Ishikawa (cell line): ENCODE measurements around the gene CEP162.

Experiments
- CEBPB ChIP-seq: IDR thresholded peaks from 2 replicates; pipeline ENCODE4 v1.6.1; 2012
- CREB1 ChIP-seq: IDR thresholded peaks from 2 replicates; pipeline ENCODE4 v1.6.1; 2012; ENCODE audit warnings: low read depth
- EGR1 ChIP-seq: IDR thresholded peaks from 2 replicates; pipeline ENCODE4 v1.6.1; 2012
- EP300 ChIP-seq: IDR thresholded peaks from 2 replicates; pipeline ENCODE4 v1.6.1; 2012; ENCODE audit warnings: borderline replicate concordance
- FOXM1 ChIP-seq: IDR thresholded peaks from 2 replicates; pipeline ENCODE4 v1.6.1; 2012; ENCODE audit warnings: low read depth, borderline replicate concordance
- MAX ChIP-seq: IDR thresholded peaks from 2 replicates; pipeline ENCODE4 v1.6.1; 2012
- NFIC ChIP-seq: IDR thresholded peaks from 2 replicates; pipeline ENCODE4 v1.6.1; 2012
- RAD21 ChIP-seq: IDR thresholded peaks from 2 replicates; pipeline ENCODE4 v1.6.1; 2012; ENCODE audit warnings: low read depth
- TAF1 ChIP-seq: IDR thresholded peaks from 2 replicates; pipeline ENCODE4 v1.6.1; 2012; ENCODE audit warnings: low read depth, mild to moderate bottlenecking
- TCF12 ChIP-seq: IDR thresholded peaks from 2 replicates; pipeline ENCODE4 v1.6.1; 2012; ENCODE audit warnings: low read depth
- TEAD4 ChIP-seq: IDR thresholded peaks from 2 replicates; pipeline ENCODE4 v1.6.1; 2012
- USF1 ChIP-seq: IDR thresholded peaks from 2 replicates; pipeline ENCODE4 v1.6.1; 2012
- YY1 ChIP-seq: IDR thresholded peaks from 2 replicates; pipeline ENCODE4 v1.6.1; 2012; ENCODE audit warnings: low read depth
- TF ChIP-seq, protein P1 (sequence below): IDR thresholded peaks from 2 replicates; pipeline ENCODE4 v1.6.1; 2012; ENCODE audit warnings: low read depth, mild to moderate bottlenecking

DNA sequence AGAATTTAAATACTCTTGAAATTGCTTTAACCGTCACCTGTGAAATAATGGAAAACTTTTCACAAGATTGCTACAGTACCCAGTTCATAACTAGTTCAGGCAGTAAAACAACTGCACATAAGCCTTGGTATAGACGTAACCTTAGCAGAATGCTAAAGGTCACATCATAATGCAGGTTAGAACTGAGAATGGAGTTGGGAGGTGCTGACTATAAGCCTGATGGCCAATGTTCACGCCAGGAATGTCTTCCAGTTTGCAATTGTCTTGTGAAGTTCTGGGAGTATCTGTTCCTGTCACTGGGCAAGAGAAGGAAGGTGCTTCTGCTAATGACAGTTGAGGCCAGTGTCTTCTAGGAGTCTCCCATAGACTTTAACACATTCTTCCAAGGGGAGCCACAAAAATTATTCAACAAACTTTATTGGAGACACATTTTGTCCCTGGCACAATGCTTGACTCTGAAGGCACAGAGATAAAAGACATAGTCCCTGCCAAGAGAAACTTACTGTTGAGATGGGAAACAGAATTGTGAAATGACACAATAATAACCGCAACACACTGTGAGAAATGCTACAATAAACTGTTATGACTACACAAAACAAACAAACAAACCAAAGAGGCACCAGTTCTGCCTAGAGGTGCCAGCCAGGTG, 24.6 kb upstream of the CEP162 start:
- TF ChIP-seq YY1, result no peak
- TF ChIP-seq TAF1, result no peak
- no peak for TF ChIP-seq EP300
- TF ChIP-seq CREB1, result no peak
- TF ChIP-seq NFIC, result no peak
- no peak for TF ChIP-seq RAD21
- no peak for TF ChIP-seq EGR1
- TF ChIP-seq CEBPB, result no peak
- TF ChIP-seq MAX, result no peak
- TF ChIP-seq, protein P1, sequence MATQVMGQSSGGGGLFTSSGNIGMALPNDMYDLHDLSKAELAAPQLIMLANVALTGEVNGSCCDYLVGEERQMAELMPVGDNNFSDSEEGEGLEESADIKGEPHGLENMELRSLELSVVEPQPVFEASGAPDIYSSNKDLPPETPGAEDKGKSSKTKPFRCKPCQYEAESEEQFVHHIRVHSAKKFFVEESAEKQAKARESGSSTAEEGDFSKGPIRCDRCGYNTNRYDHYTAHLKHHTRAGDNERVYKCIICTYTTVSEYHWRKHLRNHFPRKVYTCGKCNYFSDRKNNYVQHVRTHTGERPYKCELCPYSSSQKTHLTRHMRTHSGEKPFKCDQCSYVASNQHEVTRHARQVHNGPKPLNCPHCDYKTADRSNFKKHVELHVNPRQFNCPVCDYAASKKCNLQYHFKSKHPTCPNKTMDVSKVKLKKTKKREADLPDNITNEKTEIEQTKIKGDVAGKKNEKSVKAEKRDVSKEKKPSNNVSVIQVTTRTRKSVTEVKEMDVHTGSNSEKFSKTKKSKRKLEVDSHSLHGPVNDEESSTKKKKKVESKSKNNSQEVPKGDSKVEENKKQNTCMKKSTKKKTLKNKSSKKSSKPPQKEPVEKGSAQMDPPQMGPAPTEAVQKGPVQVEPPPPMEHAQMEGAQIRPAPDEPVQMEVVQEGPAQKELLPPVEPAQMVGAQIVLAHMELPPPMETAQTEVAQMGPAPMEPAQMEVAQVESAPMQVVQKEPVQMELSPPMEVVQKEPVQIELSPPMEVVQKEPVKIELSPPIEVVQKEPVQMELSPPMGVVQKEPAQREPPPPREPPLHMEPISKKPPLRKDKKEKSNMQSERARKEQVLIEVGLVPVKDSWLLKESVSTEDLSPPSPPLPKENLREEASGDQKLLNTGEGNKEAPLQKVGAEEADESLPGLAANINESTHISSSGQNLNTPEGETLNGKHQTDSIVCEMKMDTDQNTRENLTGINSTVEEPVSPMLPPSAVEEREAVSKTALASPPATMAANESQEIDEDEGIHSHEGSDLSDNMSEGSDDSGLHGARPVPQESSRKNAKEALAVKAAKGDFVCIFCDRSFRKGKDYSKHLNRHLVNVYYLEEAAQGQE, result no peak
- TF ChIP-seq FOXM1, result no peak
- TF ChIP-seq TCF12, result no peak
- TF ChIP-seq USF1, result no peak
- TF ChIP-seq TEAD4, result no peak
